ENCODE measurements around the gene CALHM2. TPM values are rescaled to one million over a fixed set of nuclear protein-coding genes. Genes with fewer than 3 reads are reported as not detected.

Gene CALHM2
- total and polyA plus RNA-seq, 2 donors (not counting 1 experiment from before 2014, with no cell fraction given) = 16.3 to 42.8 TPM

DNA sequence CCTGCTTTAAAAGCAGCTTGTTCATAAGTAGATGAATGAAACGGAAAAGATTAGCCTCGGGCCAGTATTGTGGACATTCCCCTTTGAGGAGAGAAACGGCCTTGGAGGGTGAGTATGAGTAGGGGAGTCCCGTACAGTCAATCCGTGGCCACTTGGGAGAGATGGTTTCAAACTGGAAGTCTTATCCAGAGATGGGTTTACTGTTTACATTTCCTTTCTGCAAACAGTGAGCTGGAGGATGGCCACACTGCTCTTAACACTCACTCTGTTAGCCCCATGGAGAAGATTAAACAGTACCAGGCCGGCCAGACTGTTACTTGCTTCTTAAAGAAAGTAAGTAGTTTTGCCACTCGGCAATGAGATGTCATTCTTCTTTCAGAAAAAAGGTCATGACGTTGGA, 20.3 kb downstream of the CALHM2 start:
- ChIA-PET POLR2A (no interaction called here), CTCF (interaction anchor here (1.8 kb wide), 1 partner anchor 51 kb away, joined by 4 read pairs; no protein-coding TSS in a partner anchor)
- Histone ChIP-seq H3K27me3 (replicated peaks in 1 of 4; ENCODE audit: control extremely low read depth in 1 of 4, control insufficient read depth in 3 of 4, insufficient read depth in 4 of 4, low read length in 3 of 4) (no peaks in the 10 kb centered on the region), H3K9me3 (ENCODE audit: control extremely low read depth in 1 of 3, control insufficient read depth in 2 of 3, insufficient read depth in 1 of 3, low read length in 2 of 3) (no peaks in the 10 kb centered on the region), H3K4me2 (replicated peaks; ENCODE audit: low read depth, low read length, poor library complexity, severe bottlenecking) (no peak overlapping the region), H3K27ac (ENCODE audit: low read length in 2 of 2) (no peak overlapping the region), H4K20me1 (ENCODE audit: control insufficient read depth, insufficient read depth, low read length, poor library complexity, severe bottlenecking) (no peaks in the 10 kb centered on the region), H3K4me3 (ENCODE audit: control extremely low read depth in 1 of 5, extremely low read depth in 1 of 5, insufficient read depth in 1 of 5, low read depth in 2 of 5, low read length in 4 of 5) (no peak overlapping the region), H3K36me3 (replicated peaks in 1 of 2; ENCODE audit: control extremely low read depth in 1 of 2, control insufficient read depth in 1 of 2, extremely low read depth in 1 of 2, insufficient read depth in 2 of 2, low read length in 1 of 2) (peaks cover 0 to 56% of the 10 kb centered on the region in 2 experiments), H3K4me1 (ENCODE audit: control insufficient read depth in 2 of 2, insufficient read depth in 2 of 2, low read length in 2 of 2) (no peaks in the 10 kb centered on the region), H2AFZ (ENCODE audit: insufficient read depth, low read depth, low read length, poor library complexity, severe bottlenecking) (no peak overlapping the region), H3K79me2 (ENCODE audit: control insufficient read depth, insufficient read depth, low read length) (no peaks in the 10 kb centered on the region), H3K9ac (ENCODE audit: low read length) (no peak overlapping the region)
- H3K27me3 Mint-ChIP-seq = no peaks in the 10 kb centered on the region
- WGBS (ENCODE audit: insufficient coverage) = 95% methylated on average over 8 of the region's 8 CpGs
- no peak for DNase-seq
- no peak for ATAC-seq (ENCODE audit: low read depth)
- TF ChIP-seq, protein P1, sequence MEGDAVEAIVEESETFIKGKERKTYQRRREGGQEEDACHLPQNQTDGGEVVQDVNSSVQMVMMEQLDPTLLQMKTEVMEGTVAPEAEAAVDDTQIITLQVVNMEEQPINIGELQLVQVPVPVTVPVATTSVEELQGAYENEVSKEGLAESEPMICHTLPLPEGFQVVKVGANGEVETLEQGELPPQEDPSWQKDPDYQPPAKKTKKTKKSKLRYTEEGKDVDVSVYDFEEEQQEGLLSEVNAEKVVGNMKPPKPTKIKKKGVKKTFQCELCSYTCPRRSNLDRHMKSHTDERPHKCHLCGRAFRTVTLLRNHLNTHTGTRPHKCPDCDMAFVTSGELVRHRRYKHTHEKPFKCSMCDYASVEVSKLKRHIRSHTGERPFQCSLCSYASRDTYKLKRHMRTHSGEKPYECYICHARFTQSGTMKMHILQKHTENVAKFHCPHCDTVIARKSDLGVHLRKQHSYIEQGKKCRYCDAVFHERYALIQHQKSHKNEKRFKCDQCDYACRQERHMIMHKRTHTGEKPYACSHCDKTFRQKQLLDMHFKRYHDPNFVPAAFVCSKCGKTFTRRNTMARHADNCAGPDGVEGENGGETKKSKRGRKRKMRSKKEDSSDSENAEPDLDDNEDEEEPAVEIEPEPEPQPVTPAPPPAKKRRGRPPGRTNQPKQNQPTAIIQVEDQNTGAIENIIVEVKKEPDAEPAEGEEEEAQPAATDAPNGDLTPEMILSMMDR (IDR thresholded peaks at IDR 0.05) = no peak
- no peak for TF ChIP-seq EZH2 (IDR thresholded peaks at IDR 0.05; ENCODE audit: borderline replicate concordance, insufficient read depth, low read depth, low read length, poor library complexity, severe bottlenecking)
- H3K4me3 Mint-ChIP-seq = no peak overlapping the region
- intact Hi-C loops (cut with micrococcal nuclease) = no loop called here
- no peak overlapping the region for H3K27ac Mint-ChIP-seq
- no peaks in the 10 kb centered on the region for H3K4me1 Mint-ChIP-seq
- H3K9me3 Mint-ChIP-seq (ENCODE audit: insufficient read depth) = no peaks in the 10 kb centered on the region

DNA sequence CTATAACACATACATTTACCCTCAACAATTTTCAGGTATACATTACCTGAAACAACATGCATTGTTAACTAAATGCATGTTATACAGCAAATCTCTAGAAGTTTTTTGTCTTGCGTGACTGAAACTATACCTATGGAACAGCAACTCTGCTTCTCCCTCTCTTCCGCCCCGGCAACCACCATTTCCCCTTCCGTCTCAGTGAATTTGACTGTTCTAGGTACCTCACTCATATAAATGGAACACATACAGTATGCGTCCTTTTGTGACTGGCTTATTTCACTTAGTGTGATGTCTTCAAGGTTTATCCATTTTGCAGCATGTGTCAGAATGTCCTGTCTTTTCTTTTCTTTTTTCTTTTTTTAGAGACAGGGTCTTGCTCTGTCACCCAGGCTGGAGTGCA, 22.5 kb downstream of the CALHM2 start:
- no peaks in the 10 kb centered on the region for H3K4me1 Mint-ChIP-seq
- H3K4me3 Mint-ChIP-seq = no peak overlapping the region
- DNase-seq = no peak
- no peaks in the 10 kb centered on the region for H3K9me3 Mint-ChIP-seq (ENCODE audit: insufficient read depth)
- Histone ChIP-seq H3K4me2 (replicated peaks; ENCODE audit: low read depth, low read length, poor library complexity, severe bottlenecking) (no peak overlapping the region), H3K4me1 (ENCODE audit: control insufficient read depth in 2 of 2, insufficient read depth in 2 of 2, low read length in 2 of 2) (no peaks in the 10 kb centered on the region), H3K27ac (ENCODE audit: low read length in 2 of 2) (no peak overlapping the region), H3K9ac (ENCODE audit: low read length) (no peak overlapping the region), H3K36me3 (replicated peaks in 1 of 2; ENCODE audit: control extremely low read depth in 1 of 2, control insufficient read depth in 1 of 2, extremely low read depth in 1 of 2, insufficient read depth in 2 of 2, low read length in 1 of 2) (peaks cover 0 to 63% of the 10 kb centered on the region in 2 experiments), H3K4me3 (ENCODE audit: control extremely low read depth in 1 of 5, extremely low read depth in 1 of 5, insufficient read depth in 1 of 5, low read depth in 2 of 5, low read length in 4 of 5) (no peak overlapping the region), H3K27me3 (replicated peaks in 1 of 4; ENCODE audit: control extremely low read depth in 1 of 4, control insufficient read depth in 3 of 4, insufficient read depth in 4 of 4, low read length in 3 of 4) (no peaks in the 10 kb centered on the region), H3K79me2 (ENCODE audit: control insufficient read depth, insufficient read depth, low read length) (no peaks in the 10 kb centered on the region), H4K20me1 (ENCODE audit: control insufficient read depth, insufficient read depth, low read length, poor library complexity, severe bottlenecking) (no peaks in the 10 kb centered on the region), H3K9me3 (ENCODE audit: control extremely low read depth in 1 of 3, control insufficient read depth in 2 of 3, insufficient read depth in 1 of 3, low read length in 2 of 3) (no peaks in the 10 kb centered on the region), H2AFZ (ENCODE audit: insufficient read depth, low read depth, low read length, poor library complexity, severe bottlenecking) (no peak overlapping the region)
- 80% methylated on average over 1 of the region's 5 CpGs for WGBS (ENCODE audit: insufficient coverage)
- H3K27me3 Mint-ChIP-seq = no peaks in the 10 kb centered on the region
- intact Hi-C loops (cut with micrococcal nuclease) = no loop called here
- POLR2A ChIA-PET = no interaction called here
- CTCF ChIA-PET = no interaction called here
- H3K27ac Mint-ChIP-seq = no peak overlapping the region
- TF ChIP-seq, protein P1 (IDR thresholded peaks at IDR 0.05) = no peak
- no peak for ATAC-seq (ENCODE audit: low read depth)

Measured in B cell (primary cell).